ENCODE results near the gene MOSPD2. TPM values are rescaled to one million over a fixed set of nuclear protein-coding genes. Genes with fewer than 3 reads are reported as not detected.

Gene MOSPD2
- total RNA-seq (ENCODE audit: low replicate concordance) = 25.5 and 30.5 TPM in 2 replicates

DNA sequence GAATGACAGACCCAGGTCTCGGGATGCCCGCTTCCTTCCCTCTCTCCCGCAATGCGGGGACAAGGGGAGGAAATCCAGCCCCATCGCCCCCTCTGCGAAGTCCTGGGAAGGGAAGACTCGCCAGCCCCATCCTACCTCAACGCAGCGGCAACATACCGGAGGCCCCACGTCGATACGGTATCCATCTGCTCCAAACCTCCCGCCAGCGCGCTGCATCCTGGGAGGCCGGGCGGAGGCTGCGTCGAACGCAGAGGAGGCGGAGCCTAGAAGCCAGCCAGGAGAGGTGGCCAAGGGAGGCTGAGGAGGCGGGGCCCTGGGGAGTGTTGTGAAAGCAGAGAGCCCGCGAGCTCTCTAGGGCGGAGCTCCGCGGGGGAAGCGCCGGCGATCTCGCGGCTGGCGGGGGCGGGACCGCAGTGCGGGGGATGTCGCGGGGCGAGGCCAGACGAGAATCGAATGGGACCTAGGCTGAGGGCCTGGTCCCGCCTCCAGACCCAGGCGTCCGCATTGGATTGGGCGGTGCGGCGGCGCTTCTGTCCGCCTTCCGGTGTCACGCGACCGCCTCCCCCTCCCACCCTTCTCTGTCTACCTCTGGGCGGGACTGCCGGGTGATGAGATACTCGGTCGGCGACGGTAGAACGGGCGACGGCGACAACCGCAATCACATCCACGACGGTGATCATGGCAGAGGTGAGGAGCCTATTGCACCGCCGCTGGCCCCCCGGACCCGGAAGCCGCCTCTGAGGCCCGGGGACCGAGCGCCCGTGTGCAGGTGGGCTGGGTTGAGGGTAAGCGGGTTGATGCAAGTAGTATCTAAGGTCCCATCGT, at the start of gene MOSPD2, which contains the start of gene FANCB:
Gene MOSPD2 (plus strand): TSS at position 571 of the 825 bp plus-strand sequence. CDS start 108 bp downstream, at position 679.
Gene FANCB (minus strand): TSS at position 219 of the 825 bp plus-strand sequence. CDS start 7,559 bp downstream, outside the sequence.
- peak within 1 kb of the TSS; percentile 83 for H3K4me3 ChIP-seq (ENCODE audit: low read depth, low read length)
- DNase-seq (ENCODE audit: low read depth) = peak; percentile 91
- TF ChIP-seq, protein P1, sequence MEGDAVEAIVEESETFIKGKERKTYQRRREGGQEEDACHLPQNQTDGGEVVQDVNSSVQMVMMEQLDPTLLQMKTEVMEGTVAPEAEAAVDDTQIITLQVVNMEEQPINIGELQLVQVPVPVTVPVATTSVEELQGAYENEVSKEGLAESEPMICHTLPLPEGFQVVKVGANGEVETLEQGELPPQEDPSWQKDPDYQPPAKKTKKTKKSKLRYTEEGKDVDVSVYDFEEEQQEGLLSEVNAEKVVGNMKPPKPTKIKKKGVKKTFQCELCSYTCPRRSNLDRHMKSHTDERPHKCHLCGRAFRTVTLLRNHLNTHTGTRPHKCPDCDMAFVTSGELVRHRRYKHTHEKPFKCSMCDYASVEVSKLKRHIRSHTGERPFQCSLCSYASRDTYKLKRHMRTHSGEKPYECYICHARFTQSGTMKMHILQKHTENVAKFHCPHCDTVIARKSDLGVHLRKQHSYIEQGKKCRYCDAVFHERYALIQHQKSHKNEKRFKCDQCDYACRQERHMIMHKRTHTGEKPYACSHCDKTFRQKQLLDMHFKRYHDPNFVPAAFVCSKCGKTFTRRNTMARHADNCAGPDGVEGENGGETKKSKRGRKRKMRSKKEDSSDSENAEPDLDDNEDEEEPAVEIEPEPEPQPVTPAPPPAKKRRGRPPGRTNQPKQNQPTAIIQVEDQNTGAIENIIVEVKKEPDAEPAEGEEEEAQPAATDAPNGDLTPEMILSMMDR (IDR thresholded peaks at IDR 0.05; ENCODE audit: insufficient read depth, low read length) = no peak

DNA sequence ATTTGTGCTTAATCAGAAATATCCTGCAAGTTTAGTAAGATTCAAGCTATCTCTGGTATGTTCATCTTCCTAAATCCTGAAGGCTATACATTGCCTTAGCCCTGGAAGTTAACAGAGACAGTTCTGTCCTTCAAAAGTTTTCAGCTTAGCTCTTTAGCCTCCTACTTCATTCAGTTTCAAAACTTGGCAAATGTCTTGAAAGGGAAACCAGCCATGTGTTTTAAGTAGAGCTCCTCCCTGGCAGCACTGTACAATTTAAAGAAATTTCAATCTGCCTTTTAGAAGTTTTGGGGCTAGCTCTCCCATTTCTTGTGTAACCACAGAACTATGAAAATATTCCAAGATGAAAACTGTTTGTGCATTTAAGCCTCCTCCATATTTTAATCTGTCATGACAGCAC, 47.4 kb upstream of the MOSPD2 start:
- TF ChIP-seq, protein P1 (IDR thresholded peaks at IDR 0.05; ENCODE audit: insufficient read depth, low read length) = no peak
- peak; percentile 28 for DNase-seq (ENCODE audit: low read depth)

DNA sequence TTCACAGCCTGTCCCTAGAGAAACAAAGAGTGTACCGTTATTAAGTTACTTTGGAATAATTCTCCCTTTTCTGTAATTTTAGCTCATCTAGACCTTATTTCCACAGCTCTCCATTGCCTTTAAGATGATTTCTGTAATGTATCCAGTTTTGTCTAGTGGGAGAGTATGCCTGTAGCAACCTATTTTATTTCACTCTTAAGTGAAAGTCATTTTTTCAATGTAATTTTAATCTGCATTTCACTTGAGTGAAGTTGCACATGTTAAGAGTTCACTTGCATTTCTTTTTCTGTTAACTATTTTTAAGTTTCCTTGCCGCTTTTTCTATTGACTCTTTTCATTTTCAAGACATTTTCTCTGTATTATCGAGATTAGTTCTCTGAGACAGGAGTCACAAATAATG, 46.9 kb upstream of the MOSPD2 start:
- TF ChIP-seq, protein P1 (IDR thresholded peaks at IDR 0.05; ENCODE audit: insufficient read depth, low read length) = no peak
- no peak overlapping the region for H3K4me3 ChIP-seq (ENCODE audit: low read depth, low read length)
- no peak for DNase-seq (ENCODE audit: low read depth)

More for the DNA sequence above, 47.4 kb upstream of the MOSPD2 start:
- no peak overlapping the region for H3K4me3 ChIP-seq (ENCODE audit: low read depth, low read length)

DNA sequence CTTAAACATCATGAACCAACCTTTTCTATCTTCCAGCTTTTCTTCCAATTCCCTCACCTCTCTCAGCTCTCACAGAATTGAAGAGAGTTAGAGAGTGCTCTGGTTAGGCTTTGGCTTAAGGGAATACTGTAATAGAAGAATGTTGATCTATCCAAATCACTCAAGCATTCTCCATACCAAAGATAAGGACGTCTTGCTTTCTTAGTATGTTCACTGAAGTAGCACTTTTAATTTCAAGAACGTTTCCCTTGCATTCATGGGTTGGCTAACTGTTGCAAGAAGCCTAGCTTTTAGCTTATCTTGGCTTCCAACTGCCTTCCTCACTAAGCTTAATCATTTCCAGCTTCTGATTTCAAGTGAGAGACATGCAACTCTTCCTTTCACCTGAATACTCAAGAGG, 43.6 kb upstream of the MOSPD2 start:
- DNase-seq (ENCODE audit: low read depth) = peak; percentile 4
- H3K4me3 ChIP-seq (ENCODE audit: low read depth, low read length) = no peak overlapping the region
- TF ChIP-seq, protein P1 (IDR thresholded peaks at IDR 0.05; ENCODE audit: insufficient read depth, low read length) = no peak

DNA sequence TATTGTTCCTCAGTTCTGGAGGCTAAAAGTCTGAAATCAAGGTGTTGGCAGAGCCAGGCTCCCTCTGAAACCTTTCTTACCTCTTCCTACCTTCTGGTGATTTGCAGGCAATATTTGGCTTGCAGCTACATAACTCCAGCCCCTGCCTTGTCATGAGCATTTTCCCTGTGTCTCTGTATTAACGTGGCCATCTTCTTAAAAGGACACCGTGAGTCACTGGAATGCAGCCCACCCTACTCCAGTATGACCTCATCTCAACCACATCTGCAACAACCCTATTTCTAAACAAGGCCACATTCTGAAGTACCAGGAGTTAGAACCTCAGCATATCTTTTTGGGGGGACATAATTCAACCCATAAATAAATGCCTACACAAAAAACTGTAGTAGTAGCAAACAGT, 41.1 kb upstream of the MOSPD2 start:
- H3K4me3 ChIP-seq (ENCODE audit: low read depth, low read length) = no peak overlapping the region
- TF ChIP-seq, protein P1 (IDR thresholded peaks at IDR 0.05; ENCODE audit: insufficient read depth, low read length) = no peak
- DNase-seq (ENCODE audit: low read depth) = peak; percentile 26

DNA sequence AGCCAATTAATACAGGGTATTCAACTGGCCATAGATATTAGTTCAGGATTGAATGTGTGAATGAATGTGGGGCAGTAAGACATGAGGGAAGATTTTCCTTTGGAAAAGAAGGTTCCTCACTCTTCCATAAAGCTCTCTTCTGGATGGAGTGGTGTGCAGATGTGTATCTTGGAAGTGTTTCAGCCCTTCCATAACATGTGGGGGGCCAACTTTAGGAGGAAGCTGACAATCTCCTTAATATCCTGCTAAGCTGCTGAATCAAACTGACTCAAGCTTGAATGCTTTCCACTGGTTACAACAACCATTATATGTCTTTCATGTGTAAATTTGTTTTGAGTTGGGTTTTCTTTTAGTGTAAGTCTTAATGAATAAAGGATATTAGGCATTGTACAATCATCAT, 40.6 kb upstream of the MOSPD2 start:
- TF ChIP-seq, protein P1 (IDR thresholded peaks at IDR 0.05; ENCODE audit: insufficient read depth, low read length) = no peak
- H3K4me3 ChIP-seq (ENCODE audit: low read depth, low read length) = no peak overlapping the region
- DNase-seq (ENCODE audit: low read depth) = peak; percentile 34
